Measurements from ENCODE around the gene ACIN1.

DNA sequence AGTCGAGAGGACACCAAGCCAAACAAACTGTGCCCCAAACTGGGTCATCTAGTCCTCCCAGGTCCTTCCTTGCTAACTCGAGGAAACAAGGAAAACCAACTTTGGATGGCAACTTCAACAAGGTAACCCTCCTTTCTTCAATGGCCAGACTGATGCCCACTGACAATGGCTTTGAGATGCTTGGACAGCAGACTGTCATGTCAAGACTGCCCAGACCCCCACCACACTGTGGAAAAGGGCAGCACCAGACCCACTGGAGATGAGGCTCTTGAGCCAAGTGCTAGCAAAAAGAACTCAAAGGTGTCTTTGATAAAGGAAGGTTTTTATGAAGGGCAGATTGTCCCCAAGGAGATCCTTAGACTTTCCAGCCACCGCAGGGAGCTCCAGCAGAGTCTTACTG lies 28.6 kb downstream of the ACIN1 start:
- TF ChIP-seq TAF1 (IDR thresholded peaks at IDR 0.05; ENCODE audit: borderline replicate concordance, low read depth, low read length) = no peak
- no peak for TF ChIP-seq POLR2AphosphoS5 (IDR thresholded peaks at IDR 0.05; ENCODE audit: low read depth, low read length)

Measured in GM12892 (cell line).